Neutrophil (primary cell): ENCODE measurements around the gene DCBLD1.

Experiments
- H3K27ac ChIP-seq: fragments of 200-600 bp; sonication (generic); 2 replicates; pipeline ENCODE4 v1.5.1; 2016; ENCODE audit warnings: mild to moderate bottlenecking, moderate library complexity
- H3K27me3 ChIP-seq: fragments of 200-600 bp; sonication (generic); 2 replicates; pipeline ENCODE4 v1.6.0; 2016; ENCODE audit warnings: mild to moderate bottlenecking
- H3K36me3 ChIP-seq: fragments of 200-600 bp; sonication (generic); 2 replicates; pipeline ENCODE4 v1.5.1; 2017
- H3K4me1 ChIP-seq, 2 experiments: fragments of 200-600 bp in 1 of 2; sonication (generic) in 1 of 2; 1 replicate in 1 of 2; 2 replicates in 1 of 2; pipeline versions ENCODE4 v1.5.1 to v1.6.1; 2013 to 2016; ENCODE audit warnings: low read depth in 1 of 2, low read length in 1 of 2, mild to moderate bottlenecking in 1 of 2, moderate library complexity in 1 of 2; ENCODE audit not compliant: control insufficient read depth in 1 of 2, insufficient read depth in 1 of 2
- H3K4me3 ChIP-seq, 2 experiments: fragments of 200-600 bp in 1 of 2; sonication (generic) in 1 of 2; 1 replicate in 1 of 2; 2 replicates in 1 of 2; pipeline ENCODE4 v1.5.1; 2013 to 2016; ENCODE audit warnings: low read depth in 1 of 2, low read length in 1 of 2, mild to moderate bottlenecking in 1 of 2, moderate library complexity in 1 of 2
- H3K9me3 ChIP-seq: fragments of 200-600 bp; sonication (generic); 2 replicates; pipeline ENCODE4 v1.5.1; 2016
- CTCF ChIP-seq: fragments of 200-600 bp; sonication (generic); IDR thresholded peaks from 2 replicates; pipeline ENCODE4 v1.5.1; 2016; ENCODE audit warnings: antibody characterized with exemption

DCBLD1 gene

GRCh38 chr6:117595099-117595923 is 112.8 kb downstream of the DCBLD1 start:
- H3K9me3 ChIP-seq, result no peaks in the 10 kb centered on the region
- no peaks in the 10 kb centered on the region for H3K36me3 ChIP-seq
- peaks cover 0 to 4% of the 10 kb centered on the region in 2 experiments for H3K4me1 ChIP-seq
- no peak overlapping the region for H3K4me3 ChIP-seq
- H3K27ac ChIP-seq, result no peak overlapping the region
- TF ChIP-seq CTCF, result no peak
- no peaks in the 10 kb centered on the region for H3K27me3 ChIP-seq

GRCh38 chr6:117597755-117598154 is 115.3 kb downstream of the DCBLD1 start:
- no peaks in the 10 kb centered on the region for H3K9me3 ChIP-seq
- no peaks in the 10 kb centered on the region for H3K36me3 ChIP-seq
- H3K27ac ChIP-seq, result no peak overlapping the region
- H3K4me3 ChIP-seq, result no peak overlapping the region
- peaks cover 13 to 20% of the 10 kb centered on the region in 2 experiments for H3K4me1 ChIP-seq
- no peaks in the 10 kb centered on the region for H3K27me3 ChIP-seq
- TF ChIP-seq CTCF, result no peak
